LNCaP clone FGC (cell line): ENCODE results near the gene KRTAP6-1.

Experiments
- DNase-seq: peaks from one replicate; pipeline ENCODE4 v3.0.0-alpha.2; 2011; ENCODE audit warnings: low read depth
- H3K4me3 ChIP-seq: 2 replicates; pipeline ENCODE4 v1.5.1; 2011; ENCODE audit warnings: mild to moderate bottlenecking, low read depth, low read length, control low read depth
- TF ChIP-seq, protein P1 (sequence below): IDR thresholded peaks from 2 replicates; pipeline ENCODE4 v1.5.1; 2012; ENCODE audit warnings: mild to moderate bottlenecking; ENCODE audit not compliant: control insufficient read depth, insufficient read depth; ENCODE audit errors: extremely low read depth

The KRTAP6-1 gene

DNA sequence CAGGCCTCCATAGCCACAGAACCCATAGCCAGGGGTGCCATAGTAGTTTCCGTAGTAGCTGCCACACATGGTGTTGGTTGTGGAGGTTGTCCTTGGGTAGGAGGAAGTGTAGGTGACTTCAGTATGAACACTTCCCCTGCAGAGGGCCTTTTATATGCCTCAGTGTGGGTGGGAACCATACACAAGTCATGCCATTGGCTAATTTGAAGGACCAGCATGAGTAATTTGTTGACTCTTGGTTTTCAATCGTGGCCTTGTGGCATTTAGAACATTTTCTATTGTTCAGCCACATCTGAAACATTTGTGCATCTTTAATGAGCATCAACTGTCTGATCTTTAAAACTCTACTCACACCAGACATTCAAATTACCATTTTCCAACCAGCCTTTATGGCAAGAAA lies at the start of gene KRTAP6-1:
Gene KRTAP6-1 (minus strand): TSS at position 95 of the 400 bp plus-strand sequence. CDS start 26 bp downstream, at position 69.
- H3K4me3 ChIP-seq: no peak within 1 kb of the TSS
- TF ChIP-seq, protein P1, sequence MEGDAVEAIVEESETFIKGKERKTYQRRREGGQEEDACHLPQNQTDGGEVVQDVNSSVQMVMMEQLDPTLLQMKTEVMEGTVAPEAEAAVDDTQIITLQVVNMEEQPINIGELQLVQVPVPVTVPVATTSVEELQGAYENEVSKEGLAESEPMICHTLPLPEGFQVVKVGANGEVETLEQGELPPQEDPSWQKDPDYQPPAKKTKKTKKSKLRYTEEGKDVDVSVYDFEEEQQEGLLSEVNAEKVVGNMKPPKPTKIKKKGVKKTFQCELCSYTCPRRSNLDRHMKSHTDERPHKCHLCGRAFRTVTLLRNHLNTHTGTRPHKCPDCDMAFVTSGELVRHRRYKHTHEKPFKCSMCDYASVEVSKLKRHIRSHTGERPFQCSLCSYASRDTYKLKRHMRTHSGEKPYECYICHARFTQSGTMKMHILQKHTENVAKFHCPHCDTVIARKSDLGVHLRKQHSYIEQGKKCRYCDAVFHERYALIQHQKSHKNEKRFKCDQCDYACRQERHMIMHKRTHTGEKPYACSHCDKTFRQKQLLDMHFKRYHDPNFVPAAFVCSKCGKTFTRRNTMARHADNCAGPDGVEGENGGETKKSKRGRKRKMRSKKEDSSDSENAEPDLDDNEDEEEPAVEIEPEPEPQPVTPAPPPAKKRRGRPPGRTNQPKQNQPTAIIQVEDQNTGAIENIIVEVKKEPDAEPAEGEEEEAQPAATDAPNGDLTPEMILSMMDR: no peak
- DNase-seq: no peak

DNA sequence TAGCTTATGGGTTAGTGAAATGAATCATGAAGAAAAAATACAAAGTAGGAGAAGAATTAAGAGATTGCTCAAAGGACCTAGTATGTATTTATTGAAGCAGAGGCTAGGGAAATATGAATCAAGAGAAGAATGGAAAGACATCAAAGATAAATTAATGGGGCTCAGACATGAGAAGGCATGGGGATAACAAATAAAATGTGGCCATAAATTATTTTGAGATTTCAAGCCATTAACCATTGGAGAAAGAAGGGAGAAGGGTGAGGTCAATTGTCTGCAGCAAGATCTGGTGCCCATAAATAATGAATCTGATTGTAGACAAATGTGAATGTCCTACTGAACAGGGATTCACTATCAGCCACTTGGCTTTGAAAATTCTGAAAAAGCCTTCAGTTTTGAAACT lies 39.2 kb upstream of the KRTAP6-1 start:
- no peak for DNase-seq
- TF ChIP-seq, protein P1: no peak
- no peak overlapping the region for H3K4me3 ChIP-seq

DNA sequence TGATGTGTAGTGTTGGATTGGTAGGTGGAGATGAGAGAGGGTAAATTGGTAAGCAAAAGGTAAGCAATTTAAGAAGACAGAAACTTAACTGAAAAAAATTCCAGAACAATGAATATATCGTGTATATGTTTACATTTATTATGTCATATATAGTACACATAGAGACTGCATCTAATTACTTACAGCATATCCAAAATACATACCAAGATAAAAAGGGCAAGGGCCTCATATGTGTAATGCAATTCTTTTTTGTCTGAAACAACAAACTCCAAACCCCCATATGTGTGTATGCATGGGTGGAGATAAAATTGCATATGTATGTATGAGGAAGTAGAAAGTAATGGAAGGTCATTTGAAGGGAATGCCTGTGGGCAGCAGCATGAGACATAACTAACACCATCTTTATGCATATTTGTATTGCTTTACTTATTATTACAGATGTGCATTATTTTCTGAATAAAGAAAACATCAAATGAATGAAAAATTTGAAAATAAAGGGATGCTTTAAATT lies 33.2 kb upstream of the KRTAP6-1 start:
- no peak for DNase-seq
- TF ChIP-seq, protein P1: no peak
- H3K4me3 ChIP-seq: no peak overlapping the region

GRCh38 chr21:30642564-30642963 lies 28.8 kb upstream of the KRTAP6-1 start, which contains the start of gene KRTAP20-3:
Gene KRTAP20-3, plus strand, starts transcription at chr21:30642864.
- DNase-seq: no peak
- H3K4me3 ChIP-seq: no peak within 1 kb of the TSS
- TF ChIP-seq, protein P1: no peak

- no peak for DNase-seq
- TF ChIP-seq, protein P1: no peak
- no peak overlapping the region for H3K4me3 ChIP-seq
Measured at GRCh38 chr21:30638686-30639085, 25.0 kb upstream of the KRTAP6-1 start.

DNA sequence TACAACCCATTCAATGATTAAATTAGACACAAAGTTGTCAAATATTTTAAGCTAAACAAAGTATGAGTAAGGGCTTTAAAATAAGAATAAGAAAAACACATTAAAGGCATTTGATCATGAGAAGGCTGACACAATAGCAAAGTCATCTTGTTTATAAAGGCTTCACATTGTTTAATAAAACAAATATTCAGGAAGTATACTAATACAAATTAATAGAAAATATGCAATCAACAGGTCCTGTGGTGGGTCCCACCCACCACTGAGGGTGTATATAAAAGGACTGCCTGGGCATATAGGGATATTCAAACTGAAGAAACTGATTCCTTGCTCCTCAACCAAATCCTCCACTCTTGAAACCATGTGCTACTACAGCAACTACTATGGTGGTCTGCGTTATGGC lies 21.2 kb upstream of the KRTAP6-1 start, which contains the start of gene KRTAP20-2:
Gene KRTAP20-2 (plus strand): TSS at position 301 of the 400 bp plus-strand sequence. CDS start 58 bp downstream, at position 359.
- TF ChIP-seq, protein P1: no peak
- no peak for DNase-seq

DNA sequence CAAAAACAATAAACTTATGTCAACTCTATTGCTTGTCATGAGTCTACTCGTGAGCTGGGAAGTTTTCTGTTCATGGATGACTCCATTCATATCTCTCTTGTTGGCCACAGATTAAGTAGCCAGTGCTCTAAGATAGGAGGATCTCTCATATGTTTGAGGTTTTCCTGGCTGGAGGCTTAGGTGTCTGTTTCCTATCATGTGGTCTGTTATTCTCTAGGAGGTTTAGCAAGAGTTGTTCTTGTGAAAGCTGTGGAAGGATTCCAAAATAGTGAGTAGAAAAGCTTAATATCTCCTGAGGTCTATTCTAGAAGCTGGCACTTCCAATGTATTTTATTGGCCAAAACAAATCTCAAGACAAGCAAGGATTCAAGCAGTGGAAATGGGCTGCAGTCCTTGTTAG lies 15.5 kb upstream of the KRTAP6-1 start:
- DNase-seq: no peak
- no peak overlapping the region for H3K4me3 ChIP-seq
- TF ChIP-seq, protein P1: no peak

More for the DNA sequence above, 21.2 kb upstream of the KRTAP6-1 start, which contains the start of gene KRTAP20-2:
- H3K4me3 ChIP-seq: no peak within 1 kb of the TSS
